Jurkat, Clone E6-1 (cell line): ENCODE measurements around the gene PAX1. TPM values are rescaled to one million over a fixed set of nuclear protein-coding genes. Genes with fewer than 3 reads are reported as not detected.

Experiments used
- DNase-seq: peaks from one replicate; pipeline ENCODE4 v3.0.0-alpha.2; 2011; ENCODE audit warnings: low read depth, low spot score
- H3K4me3 ChIP-seq: 2 replicates; pipeline ENCODE4 v1.5.1; 2011; ENCODE audit warnings: mild to moderate bottlenecking, low read length, control low read depth, moderate library complexity
- polyA plus RNA-seq: library from polyadenylated mRNA; unstranded; fragments of >200 nt; gene quantifications from one replicate; pipeline ENCODE4 v1.2.1, GENCODE V29; 2012; ENCODE audit warnings: missing spikeins; ENCODE audit not compliant: insufficient read length, insufficient read depth

Gene PAX1
- polyA plus RNA-seq = not detected

DNA sequence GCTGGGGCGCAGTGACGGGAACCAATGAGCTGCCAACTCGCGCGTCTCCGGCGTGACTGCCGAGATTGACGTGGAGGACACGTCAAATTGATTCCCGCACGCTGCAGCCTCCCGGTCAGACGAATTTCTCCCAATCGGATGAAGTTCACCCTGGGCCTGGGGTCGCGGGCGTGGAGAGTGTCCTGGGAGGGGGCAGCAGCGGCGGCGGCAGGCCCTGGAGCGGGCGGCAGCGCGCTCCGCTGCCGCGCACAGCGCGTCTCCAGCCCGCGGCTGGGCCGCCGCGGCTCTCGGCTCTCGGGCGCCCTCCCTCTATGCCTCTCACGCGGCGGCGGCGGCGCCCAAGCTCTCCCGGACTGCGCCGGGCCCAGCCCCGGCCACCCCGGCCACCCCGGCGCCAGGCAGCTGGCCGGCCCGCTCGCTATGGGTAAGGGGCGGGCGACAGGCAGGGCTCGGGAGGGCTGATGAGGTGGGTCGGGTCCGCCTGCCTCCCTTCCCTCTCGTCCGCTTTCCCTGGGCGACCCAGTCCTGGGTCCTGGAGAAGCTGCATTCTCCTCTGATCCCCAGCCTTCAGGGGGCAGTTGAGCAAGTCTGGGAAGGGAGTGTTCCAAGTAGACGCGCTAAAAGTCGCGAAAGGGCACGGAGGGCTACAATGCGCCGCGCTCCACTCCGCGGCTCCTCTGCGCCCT lies at the start of gene PAX1:
TSS of gene PAX1 (plus strand) at position 90 of the 686 bp plus-strand sequence. CDS start at position 139, 49 bp downstream.
- DNase-seq = no peak
- no peak within 1 kb of the TSS for H3K4me3 ChIP-seq

DNA sequence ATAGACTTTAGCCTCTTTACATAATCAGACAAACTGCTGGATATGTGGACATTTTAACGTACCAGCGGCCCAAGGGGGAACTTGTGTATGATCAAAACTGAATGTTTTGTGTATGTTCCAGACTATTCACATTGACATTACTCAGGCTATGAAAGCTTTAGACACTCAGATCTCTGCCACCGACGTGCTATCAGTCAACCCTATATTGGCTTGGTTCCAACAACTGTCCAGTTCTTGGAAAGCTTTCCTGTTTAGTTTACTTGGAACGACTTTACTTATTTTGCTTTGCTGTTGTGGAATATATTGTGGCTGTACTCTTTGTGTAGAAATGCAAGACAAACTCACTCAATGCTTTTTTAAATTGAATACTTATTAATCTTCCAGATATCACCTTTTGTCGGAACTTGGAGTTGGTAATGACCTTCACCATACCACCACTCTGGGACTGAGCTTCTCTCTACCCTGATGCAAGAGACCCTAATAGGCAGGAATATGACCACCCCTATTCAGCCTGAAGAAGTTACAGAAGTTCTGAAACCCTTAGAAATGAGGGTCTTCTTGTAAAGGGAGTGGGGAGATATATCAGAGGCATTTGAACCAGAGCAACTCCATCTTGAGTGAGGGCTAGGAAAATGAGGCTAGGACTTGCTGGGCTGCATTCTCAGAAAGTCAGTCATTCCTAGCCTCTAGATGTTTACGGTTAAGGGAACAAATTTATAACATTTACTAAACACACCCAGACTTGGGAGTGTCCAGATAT lies 49.0 kb upstream of the PAX1 start:
- DNase-seq = no peak
- H3K4me3 ChIP-seq = no peak overlapping the region

DNA sequence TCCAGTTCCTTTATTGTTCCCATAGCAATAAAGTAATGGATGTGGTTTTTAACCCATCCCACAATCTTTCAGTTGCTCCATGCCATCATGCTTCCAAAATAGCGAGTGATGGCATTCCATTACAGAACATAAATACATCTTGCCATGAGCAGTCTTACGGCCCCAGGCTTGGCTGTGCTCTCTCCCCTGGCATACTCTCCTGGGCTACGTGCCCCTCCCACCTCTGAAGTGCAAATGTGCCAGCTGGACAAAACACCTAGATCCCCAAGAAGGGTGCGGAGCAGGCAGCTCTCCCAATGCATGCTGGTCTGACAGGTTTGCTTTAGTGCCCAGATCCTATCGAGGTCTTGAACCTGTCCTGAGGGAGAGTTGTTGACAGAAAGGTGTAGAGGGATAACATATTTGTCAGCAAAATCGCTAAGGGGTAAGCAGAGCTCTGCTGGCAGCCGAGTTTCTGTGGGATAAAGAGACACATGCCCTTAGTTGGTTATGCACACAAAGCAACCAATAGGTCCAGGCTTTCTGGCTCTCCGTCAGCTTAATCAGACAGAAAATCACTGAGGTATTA lies 43.9 kb upstream of the PAX1 start:
- no peak for DNase-seq
- H3K4me3 ChIP-seq = no peak overlapping the region

DNA sequence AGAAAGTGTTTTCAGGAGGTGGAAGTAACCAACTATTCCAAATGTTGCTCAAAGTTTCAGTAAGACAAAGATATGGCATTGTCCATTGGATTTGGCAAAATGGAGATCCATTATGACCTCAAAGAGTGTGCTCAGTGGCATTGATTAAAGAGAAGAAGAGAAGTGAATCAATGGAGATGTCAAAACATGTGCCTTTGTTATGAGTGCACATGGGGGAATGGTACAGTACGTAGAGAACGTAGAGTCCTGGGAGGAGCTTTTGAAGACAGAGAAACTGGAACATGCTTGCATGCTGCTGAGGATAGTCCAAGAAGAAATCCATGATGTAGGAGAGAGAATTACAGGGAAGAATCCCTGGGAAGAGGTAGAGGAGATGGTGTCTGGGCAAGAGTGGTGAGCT lies 42.0 kb upstream of the PAX1 start:
- DNase-seq = no peak
- H3K4me3 ChIP-seq = no peak overlapping the region

DNA sequence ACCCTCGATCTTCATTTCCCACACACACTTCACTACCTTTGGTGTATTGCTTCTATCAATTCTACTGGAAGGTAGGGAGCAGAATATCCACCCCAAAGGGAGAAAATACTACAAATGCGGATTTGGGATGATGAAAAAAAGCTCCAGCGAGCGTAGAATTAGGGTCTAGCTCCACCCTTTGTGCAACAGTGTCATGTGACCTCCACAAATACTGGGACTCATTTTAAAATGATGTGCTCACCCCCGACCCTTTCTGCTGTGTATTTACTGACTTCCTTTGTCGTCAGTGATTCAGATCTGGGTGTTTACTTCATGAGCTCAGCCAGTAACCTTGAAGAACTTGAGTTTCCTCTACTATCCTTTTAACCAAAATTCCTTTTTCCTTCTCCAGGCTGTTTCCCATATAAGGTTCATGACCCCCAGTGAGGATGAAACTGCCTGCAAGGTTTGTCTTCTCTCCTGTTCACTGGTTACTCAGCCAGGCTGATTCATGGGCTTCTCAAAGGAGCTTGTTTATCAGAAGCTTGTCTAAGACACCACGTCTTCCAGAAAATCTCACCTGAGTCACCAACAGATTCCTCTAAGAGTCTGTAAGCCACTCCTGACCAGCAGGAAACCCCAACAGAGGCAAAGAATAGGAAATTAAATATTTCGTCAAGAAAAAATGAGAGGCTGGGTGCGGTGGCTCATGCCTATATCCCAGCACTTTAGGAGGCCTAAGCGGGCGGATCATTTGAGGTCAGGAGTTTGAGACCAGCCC lies 39.6 kb upstream of the PAX1 start:
- no peak for DNase-seq
- H3K4me3 ChIP-seq = no peak overlapping the region

DNA sequence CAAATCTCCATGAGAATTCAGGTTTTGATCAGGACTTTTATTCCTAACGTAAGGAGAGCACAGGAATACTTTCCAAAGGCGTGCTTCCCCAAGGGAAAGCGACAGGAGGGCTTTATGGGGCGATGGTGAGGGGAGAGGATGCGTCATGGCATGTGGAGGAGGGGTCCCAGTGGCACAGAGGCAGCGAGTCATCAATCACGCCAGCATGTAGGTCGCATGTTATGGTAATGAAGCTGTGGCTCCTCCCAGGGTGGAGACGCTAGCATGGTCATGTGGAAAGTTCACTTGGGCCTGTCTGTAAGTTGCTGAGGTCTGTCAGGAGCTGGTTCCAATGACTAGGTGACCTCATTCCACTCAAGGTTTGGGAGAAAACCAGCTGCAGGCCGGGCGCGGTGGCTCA lies 35.3 kb upstream of the PAX1 start:
- DNase-seq = no peak
- no peak overlapping the region for H3K4me3 ChIP-seq

DNA sequence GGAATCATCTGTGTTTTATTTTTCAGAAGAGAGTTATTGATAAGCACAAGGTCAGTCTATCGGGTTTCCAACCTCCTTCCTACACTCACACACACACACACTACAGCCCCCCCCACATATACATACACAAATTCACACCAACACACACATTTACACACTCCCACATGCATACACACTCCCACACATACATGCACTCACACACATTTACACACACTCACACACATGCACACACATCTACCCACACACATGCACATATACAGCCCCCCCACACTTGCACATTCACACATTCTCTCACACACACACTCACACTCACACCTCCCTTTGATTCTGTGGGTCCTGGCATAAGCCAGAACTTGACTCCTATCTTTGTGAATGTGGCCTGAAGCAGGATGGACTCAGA lies 34.5 kb upstream of the PAX1 start:
- H3K4me3 ChIP-seq = no peak overlapping the region
- DNase-seq = no peak

DNA sequence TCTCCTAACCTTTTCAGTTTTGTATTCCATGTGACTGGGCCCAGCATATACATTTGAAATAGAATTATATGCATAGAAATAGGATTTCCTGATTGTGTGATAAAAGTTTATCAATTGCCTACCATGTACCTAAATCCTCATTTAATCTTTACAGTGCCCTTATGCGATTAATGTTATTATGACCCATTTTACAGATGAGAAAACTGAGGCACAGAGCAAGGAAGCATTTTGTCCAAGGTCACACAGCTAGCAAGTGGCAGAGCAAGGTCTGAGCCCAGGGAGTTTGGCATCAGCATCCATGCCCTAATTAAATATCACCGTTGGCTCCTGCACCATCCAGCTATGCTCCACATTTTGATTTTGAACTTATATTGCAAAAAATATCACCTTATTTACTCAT lies 28.2 kb upstream of the PAX1 start:
- no peak for DNase-seq
- no peak overlapping the region for H3K4me3 ChIP-seq

DNA sequence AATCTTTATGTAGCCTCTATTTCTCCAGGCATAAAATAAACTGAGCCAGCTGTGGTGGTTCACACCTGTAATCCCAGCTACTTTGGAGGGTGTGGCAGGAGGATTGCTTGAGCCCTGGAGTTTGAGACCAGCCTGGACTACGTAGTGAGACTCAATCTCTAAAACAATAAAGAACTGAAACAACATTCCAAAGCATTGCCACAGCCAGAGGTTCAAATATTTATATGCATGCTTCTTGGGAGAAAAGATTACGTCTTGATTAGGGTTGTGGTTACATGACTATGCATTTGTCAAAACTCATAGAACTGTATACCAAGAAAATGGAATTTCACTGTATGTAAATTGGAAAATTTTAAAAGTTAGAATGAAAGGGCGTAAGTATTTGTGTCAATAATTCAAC lies 27.7 kb upstream of the PAX1 start:
- H3K4me3 ChIP-seq = no peak overlapping the region
- no peak for DNase-seq

DNA sequence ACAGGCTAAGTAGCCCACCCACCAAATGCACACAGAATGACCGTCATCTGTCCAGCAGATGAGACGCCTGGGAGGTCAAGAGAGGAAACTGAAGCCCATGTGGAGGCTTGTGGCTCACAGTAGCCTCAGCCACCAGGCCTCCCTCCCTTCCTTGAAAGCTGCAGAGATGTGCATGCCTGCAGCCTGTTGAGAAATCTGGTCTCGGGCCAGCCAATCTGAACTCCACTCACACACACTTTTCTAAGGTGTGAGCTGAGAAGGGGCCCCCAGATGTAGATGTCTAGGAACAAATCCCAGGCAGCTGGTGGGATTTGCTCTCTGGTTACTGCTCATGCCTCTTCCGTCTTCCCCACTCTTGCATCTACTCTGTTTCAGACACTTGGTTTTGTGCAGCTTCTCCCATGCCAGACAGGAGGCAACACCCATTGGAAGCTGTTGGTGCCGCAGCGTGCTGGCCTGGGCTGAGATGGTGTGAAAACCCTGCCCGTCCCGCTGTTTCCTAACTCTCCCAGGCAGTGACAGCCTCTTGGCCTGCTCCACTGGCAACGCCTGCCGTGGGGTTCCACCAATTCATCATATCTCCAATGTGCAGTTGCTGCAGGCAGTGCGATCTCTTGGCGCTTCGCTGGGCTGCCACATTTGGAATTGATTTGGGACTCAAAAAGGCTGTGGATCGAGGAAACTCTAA lies 24.1 kb upstream of the PAX1 start:
- no peak for DNase-seq

DNA sequence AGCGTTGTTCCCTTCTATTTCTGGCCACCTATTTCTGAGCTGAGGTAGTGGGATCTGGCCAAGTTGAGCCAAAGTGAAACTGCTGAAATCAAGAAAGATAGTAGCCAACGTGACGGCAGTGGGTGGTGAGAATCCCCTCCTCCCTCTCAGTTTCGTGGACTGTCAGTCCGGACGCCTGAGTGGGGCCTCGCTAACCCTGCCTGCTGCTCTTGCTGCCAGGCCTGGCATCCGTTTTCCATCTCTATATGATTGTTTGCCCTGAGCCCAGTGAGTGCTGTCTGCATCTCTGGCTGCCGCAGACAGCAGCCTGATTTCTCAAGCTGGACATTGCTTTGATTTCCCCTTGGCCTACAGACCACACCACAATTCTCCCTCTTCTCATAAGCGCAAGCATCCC lies 23.5 kb upstream of the PAX1 start:
- DNase-seq = no peak
- no peak overlapping the region for H3K4me3 ChIP-seq

More for the DNA sequence above, 24.1 kb upstream of the PAX1 start:
- H3K4me3 ChIP-seq = no peak overlapping the region

DNA sequence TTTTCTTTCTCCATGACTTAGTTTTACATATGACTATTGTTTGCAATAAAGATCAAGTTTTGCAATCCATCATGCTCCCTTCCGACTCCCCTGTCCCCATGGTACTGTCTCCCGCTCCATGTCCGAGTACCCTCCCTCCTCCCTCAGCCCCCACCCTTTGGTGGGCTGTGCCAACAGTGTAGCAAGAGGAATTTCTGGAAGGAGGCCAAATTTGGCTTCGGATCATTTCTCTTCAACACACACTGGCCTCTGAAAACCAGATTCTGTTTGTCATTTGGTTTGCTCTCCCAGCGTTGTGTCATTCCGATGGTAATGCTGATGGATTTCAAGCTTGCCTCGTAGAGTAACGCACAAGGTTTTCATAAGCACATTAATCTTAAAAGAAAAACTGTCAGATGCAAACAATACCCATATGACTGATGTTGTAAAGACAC lies 22.9 kb upstream of the PAX1 start:
- DNase-seq = no peak
- no peak overlapping the region for H3K4me3 ChIP-seq

DNA sequence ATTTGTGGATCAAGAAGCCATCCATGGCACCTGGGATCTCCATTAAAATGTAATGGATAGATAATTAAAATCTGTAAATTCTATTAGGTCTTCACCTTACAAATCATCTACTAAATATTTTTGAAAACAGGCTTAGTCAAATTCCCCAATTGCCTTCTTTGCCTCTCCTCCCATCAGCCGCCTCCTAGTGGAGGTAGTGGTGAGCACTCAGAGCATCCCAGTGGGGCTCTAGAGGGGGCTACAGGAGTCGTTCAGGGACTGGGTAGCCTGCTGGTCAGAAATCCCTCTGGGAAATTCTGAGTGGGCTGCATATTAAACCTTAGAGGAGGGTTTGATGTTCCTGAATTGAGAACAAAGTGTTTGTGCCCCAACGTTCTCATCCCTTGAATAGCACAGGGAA lies 20.8 kb upstream of the PAX1 start:
- no peak for DNase-seq

DNA sequence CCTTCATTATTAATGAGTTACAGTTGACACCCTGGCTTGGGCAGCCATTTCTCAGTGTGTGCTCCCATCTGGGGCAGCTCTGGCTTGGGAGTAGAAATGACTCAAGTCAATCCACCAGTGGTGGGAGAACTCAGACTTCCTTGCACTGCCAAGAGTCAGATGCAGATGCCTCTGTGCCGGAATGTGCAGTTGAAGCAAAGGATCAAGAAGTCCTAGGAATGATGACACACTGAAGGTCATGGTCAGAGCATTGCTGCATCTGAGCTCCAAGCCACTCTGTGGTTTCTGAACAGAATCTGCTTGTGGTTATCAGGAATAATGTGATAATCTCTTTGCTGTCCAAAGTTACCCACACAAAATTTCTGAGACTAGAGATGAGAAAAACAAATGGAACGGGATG lies 19.5 kb upstream of the PAX1 start:
- no peak for DNase-seq
- no peak overlapping the region for H3K4me3 ChIP-seq

More for the DNA sequence above, 20.8 kb upstream of the PAX1 start:
- no peak overlapping the region for H3K4me3 ChIP-seq

DNA sequence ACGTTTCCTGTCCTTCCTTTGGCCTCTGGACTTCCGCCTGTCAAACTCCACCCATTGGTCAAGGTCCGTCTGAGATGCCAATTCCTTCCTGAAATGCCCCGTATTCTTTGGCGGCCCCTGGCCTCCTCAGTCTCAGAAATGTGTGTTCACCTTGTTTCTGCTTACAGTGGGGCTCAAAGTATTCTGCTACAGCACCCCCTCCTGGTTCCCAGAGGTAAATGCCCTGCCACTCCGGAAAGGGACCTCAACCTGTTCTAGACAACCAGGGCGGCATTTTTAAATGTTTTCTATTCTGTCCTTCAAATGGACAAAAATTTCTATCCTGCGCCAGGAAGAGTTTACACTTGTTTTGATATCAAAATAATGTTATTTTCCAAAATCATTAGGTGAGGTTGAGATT lies 12.1 kb upstream of the PAX1 start:
- no peak overlapping the region for H3K4me3 ChIP-seq
- peak; percentile 15 for DNase-seq

DNA sequence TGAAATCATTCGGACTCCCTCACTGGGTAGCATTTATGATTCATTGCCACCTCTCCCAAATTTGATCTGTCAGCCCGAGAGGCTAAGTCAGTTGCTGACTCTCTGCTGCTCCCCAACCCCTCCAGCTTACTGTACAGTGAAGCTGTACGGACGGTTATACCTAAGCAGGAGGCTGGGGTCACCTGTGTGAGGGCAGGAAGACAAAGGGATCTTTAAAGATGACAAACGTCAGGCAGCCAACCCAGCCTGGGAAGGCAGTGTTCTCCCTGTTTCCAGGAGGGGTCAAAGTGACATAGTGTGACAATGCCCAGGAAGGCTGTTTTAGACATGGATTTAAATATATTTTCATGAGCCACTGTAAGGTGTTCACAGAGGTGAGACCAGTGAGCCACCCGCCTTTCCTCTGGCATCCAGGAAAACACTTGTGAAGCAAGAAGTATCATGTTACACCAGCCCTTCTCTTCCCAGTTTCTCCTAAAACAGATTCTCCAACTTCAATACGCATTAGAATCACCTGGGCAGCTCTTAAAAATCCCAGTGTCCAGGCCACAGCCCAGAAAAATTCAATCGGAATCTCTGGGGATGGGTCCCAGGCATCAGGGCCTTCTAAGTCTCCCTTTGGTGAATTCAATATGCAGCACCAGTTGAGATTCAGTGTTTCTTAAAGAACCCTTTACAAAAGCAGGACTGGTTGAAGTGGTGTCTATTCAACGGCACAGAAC lies 6.8 kb upstream of the PAX1 start:
- DNase-seq = no peak

DNA sequence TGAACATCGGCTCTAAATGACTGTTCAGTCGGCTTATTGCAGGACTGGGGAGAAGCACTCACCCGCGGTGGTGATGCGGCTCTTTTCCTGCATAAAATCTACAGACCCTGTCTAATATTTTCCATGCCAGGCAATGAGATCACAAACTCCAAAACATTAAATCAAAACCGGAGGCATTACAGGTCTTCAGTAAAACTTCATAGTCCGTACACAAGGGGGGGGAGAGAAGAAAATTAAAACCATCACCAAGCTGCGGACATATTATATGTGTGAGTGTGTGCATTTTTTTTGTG lies 6.3 kb upstream of the PAX1 start:
- DNase-seq = no peak

More for the DNA sequence above, 6.8 kb upstream of the PAX1 start:
- no peak overlapping the region for H3K4me3 ChIP-seq

DNA sequence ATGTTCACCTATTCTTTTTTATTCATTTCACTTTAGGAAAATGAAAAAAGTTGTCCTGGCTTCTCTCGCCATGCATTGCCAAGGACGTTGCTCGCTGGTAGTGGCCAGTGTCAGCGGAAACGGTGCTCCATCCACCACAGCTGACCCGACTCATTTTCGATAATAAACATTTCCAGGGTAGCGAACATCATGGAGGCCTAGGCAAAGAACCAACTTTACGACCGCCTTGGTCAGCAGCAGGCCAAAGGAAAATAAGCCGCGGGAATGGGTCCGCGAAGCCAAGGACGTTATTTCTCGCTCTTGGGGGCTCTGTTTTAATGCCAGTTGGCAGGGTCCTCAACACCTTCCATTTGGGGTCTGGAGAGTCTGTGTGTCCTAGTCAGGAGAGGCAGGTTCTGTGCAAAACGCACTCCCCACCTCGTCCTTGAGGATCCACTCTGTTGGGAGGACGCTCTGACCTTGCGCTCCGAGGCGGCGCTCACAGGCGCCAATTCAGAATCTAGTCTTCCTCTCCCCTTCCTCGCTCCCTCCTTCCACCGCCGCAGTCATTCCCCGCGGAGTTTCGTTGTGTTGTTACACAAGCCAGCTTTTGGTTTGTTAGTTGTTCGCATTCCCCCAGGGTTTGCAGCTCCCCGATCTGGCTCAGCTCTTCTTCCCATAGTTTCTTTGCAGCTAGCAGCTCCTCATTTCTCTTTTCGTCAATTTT lies 4.1 kb upstream of the PAX1 start:
- DNase-seq = no peak
- no peak overlapping the region for H3K4me3 ChIP-seq

More for the DNA sequence above, 6.3 kb upstream of the PAX1 start:
- H3K4me3 ChIP-seq = no peak overlapping the region
